Cardiac muscle cell (in vitro differentiated cells and primary cell): Measurements from ENCODE around the gene OCSTAMP. TPM values are rescaled to one million over a fixed set of nuclear protein-coding genes. Genes with fewer than 3 reads are reported as not detected.
A peak's percentile ranks its signal among the peaks of the same experiment; 100 is the strongest.

ENCODE experiments used
- DNase-seq, 2 donors: peaks; one replicate each; pipeline versions ENCODE4 v3.0.0 to v3.0.0-alpha.2; 2010 to 2017; ENCODE audit warnings: low read depth in 1 of 2, low spot score in 1 of 2
- H3K27ac ChIP-seq: fragments of 200-600 bp; sonication (generic); 2 replicates; pipeline ENCODE4 v1.5.1; 2016
- H3K27me3 ChIP-seq: fragments of 200-600 bp; sonication (generic); 2 replicates; pipeline ENCODE4 v1.6.0; 2016; ENCODE audit warnings: control low read depth
- H3K36me3 ChIP-seq: fragments of 200-600 bp; sonication (generic); 2 replicates; pipeline ENCODE4 v1.5.1; 2016; ENCODE audit warnings: control low read depth
- H3K4me1 ChIP-seq: fragments of 200-600 bp; sonication (generic); 2 replicates; pipeline ENCODE4 v1.8.1; 2017; ENCODE audit warnings: low read depth, mild to moderate bottlenecking, mixed run types
- H3K4me3 ChIP-seq: fragments of 200-600 bp; sonication (generic); 2 replicates; pipeline ENCODE4 v1.5.1; 2016; ENCODE audit warnings: mild to moderate bottlenecking
- H3K9me3 ChIP-seq: fragments of 200-600 bp; sonication (generic); 2 replicates; pipeline ENCODE4 v1.5.1; 2017; ENCODE audit warnings: low read depth, mild to moderate bottlenecking, control low read depth
- CTCF ChIP-seq: IDR thresholded peaks from 2 replicates; pipeline ENCODE4 v1.5.1; 2012; ENCODE audit warnings: low read depth, mild to moderate bottlenecking, low read length
- polyA plus RNA-seq: library from polyadenylated mRNA; unstranded; fragments of >200 nt; fragmentation: Nextera tagmentation; extraction: Ambion mirVana; gene quantifications from 2 replicates; pipeline ENCODE4 v1.2.1, GENCODE V29; 2016
- total RNA-seq: library from RNA; depleted of rRNA; stranded (reverse); fragments of >200 nt; gene quantifications from 2 replicates; pipeline ENCODE4 v1.2.3, GENCODE V29; 2016

The OCSTAMP gene
- total and polyA plus RNA-seq, 2 experiments from 2014 or later = not detected

- H3K36me3 ChIP-seq = no peaks in the 10 kb centered on the region
- H3K27me3 ChIP-seq = no peaks in the 10 kb centered on the region
- peak; percentile 95 for TF ChIP-seq CTCF
- peak overlapping the region; percentile 71 for H3K27ac ChIP-seq
- peak; percentile 76 to 83 for DNase-seq
- no peaks in the 10 kb centered on the region for H3K4me1 ChIP-seq
- H3K4me3 ChIP-seq = no peak overlapping the region
- H3K9me3 ChIP-seq = no peaks in the 10 kb centered on the region
Measured at GRCh38 chr20:46562373-46563169, 12.1 kb upstream of the OCSTAMP start.

- Histone ChIP-seq H3K4me3 (no peak overlapping the region), H3K4me1 (no peaks in the 10 kb centered on the region), H3K27ac (peak overlapping the region; percentile 3), H3K36me3 (no peaks in the 10 kb centered on the region), H3K27me3 (no peaks in the 10 kb centered on the region), H3K9me3 (no peaks in the 10 kb centered on the region)
- no peak for TF ChIP-seq CTCF
- DNase-seq = no peak
Measured at GRCh38 chr20:46562009-46562372, 11.5 kb upstream of the OCSTAMP start.

- H3K4me1 ChIP-seq = no peaks in the 10 kb centered on the region
Measured at GRCh38 chr20:46559685-46560440, 9.4 kb upstream of the OCSTAMP start.

GRCh38 chr20:46559001-46559400, 8.5 kb upstream of the OCSTAMP start:
- Histone ChIP-seq H3K9me3 (no peaks in the 10 kb centered on the region), H3K27me3 (no peaks in the 10 kb centered on the region), H3K27ac (no peak overlapping the region), H3K4me3 (no peak overlapping the region), H3K4me1 (no peaks in the 10 kb centered on the region), H3K36me3 (no peaks in the 10 kb centered on the region)
- DNase-seq = no peak
- no peak for TF ChIP-seq CTCF

More at GRCh38 chr20:46559685-46560440, 9.4 kb upstream of the OCSTAMP start:
- DNase-seq = peak in 1 of 2 donors; percentile 19
- H3K27ac ChIP-seq = no peak overlapping the region
- no peak for TF ChIP-seq CTCF
- H3K4me3 ChIP-seq = no peak overlapping the region
- no peaks in the 10 kb centered on the region for H3K9me3 ChIP-seq
- H3K36me3 ChIP-seq = no peaks in the 10 kb centered on the region
- no peaks in the 10 kb centered on the region for H3K27me3 ChIP-seq

GRCh38 chr20:46558511-46558959, 8.1 kb upstream of the OCSTAMP start:
- peak in 1 of 2 donors; percentile 70 for DNase-seq
- Histone ChIP-seq H3K9me3 (no peaks in the 10 kb centered on the region), H3K27ac (no peak overlapping the region), H3K27me3 (no peaks in the 10 kb centered on the region), H3K4me3 (no peak overlapping the region), H3K4me1 (no peaks in the 10 kb centered on the region), H3K36me3 (no peaks in the 10 kb centered on the region)
- TF ChIP-seq CTCF = no peak
